ENCODE measurements around the gene ZNF132. TPM values are rescaled to one million over a fixed set of nuclear protein-coding genes. Genes with fewer than 3 reads are reported as not detected.
A peak's percentile ranks its signal among the peaks of the same experiment; 100 is the strongest.

Gene ZNF132
- total and polyA plus RNA-seq, 2 donors = 1.6 to 6.4 TPM

GRCh38 chr19:58477871-58478270, 37.9 kb upstream of the ZNF132 start:
- DNase-seq (ENCODE audit: low read depth in 6 of 9, low spot score in 9 of 9) = no peak
- Histone ChIP-seq H3K27ac (ENCODE audit: low read depth in 1 of 2, low read length in 1 of 2) (no peak overlapping the region), H3K9me3 (ENCODE audit: control insufficient read depth in 2 of 2, insufficient read depth in 1 of 2, low read length in 1 of 2) (no peaks in the 10 kb centered on the region), H3K27me3 (ENCODE audit: control insufficient read depth in 2 of 2, insufficient read depth in 1 of 2, low read length in 1 of 2) (no peaks in the 10 kb centered on the region), H3K4me3 (ENCODE audit: low read length in 2 of 2) (no peak overlapping the region), H3K36me3 (ENCODE audit: control insufficient read depth in 2 of 2, insufficient read depth in 2 of 2, low read length in 1 of 2) (peaks cover 13 to 23% of the 10 kb centered on the region in 2 donors), H3K4me1 (ENCODE audit: control insufficient read depth in 2 of 2, insufficient read depth in 2 of 2, low read length in 2 of 2) (peaks cover 17 to 35% of the 10 kb centered on the region in 2 donors)
- 100% methylated on average over 1 of the region's 1 CpG for WGBS

DNA sequence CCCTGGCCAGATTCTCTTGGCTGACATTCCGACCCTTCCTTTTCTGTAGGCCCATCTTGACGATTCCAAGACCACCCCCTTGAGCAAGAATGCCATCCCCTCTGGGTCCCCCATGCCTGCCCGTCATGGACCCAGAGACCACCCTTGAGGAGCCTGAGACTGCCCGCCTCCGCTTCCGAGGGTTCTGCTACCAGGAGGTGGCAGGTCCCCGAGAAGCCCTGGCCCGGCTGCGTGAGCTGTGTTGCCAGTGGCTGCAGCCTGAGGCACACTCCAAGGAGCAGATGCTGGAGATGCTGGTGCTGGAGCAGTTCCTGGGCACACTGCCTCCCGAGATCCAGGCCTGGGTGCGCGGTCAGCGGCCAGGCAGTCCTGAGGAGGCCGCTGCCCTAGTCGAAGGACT, 37.2 kb upstream of the ZNF132 start:
- H3K27ac ChIP-seq (ENCODE audit: low read depth in 1 of 2, low read length in 1 of 2) = peak overlapping the region; percentile 99
- H3K27me3 ChIP-seq (ENCODE audit: control insufficient read depth in 2 of 2, insufficient read depth in 1 of 2, low read length in 1 of 2) = no peaks in the 10 kb centered on the region
- peaks cover 20 to 30% of the 10 kb centered on the region in 2 donors for H3K36me3 ChIP-seq (ENCODE audit: control insufficient read depth in 2 of 2, insufficient read depth in 2 of 2, low read length in 1 of 2)
- DNase-seq (ENCODE audit: low read depth in 6 of 9, low spot score in 9 of 9) = no peak
- H3K9me3 ChIP-seq (ENCODE audit: control insufficient read depth in 2 of 2, insufficient read depth in 1 of 2, low read length in 1 of 2) = no peaks in the 10 kb centered on the region
- 93% methylated on average over 15 of the region's 15 CpGs for WGBS
- peaks cover 14 to 29% of the 10 kb centered on the region in 2 donors for H3K4me1 ChIP-seq (ENCODE audit: control insufficient read depth in 2 of 2, insufficient read depth in 2 of 2, low read length in 2 of 2)
- peak overlapping the region in 1 of 2 donors; percentile 63 for H3K4me3 ChIP-seq (ENCODE audit: low read length in 2 of 2)

DNA sequence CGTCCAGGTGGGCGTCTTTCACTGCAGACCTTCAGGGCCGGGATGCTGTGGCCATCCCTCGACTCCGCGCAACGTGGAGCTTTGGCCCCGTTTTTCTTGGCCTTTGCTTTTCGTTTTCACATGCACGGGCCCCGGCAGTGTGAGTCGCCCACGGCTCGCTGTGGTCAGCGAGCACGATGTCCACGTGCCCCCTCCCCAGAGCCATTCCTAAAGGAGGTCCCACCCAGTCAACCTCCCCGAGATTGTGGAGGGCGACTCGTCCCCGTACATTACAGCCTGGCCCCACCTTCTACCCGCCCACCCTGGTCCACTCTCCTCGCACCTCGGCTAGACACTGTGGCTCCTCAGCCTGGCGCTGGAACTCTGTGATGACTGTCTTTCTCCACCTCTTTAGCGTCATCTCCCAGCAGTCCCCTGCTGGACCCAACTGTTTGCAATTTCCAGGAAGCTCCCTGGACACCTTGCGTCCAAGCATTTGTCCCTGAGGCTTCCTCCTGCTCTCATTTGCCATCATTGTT, 36.6 kb upstream of the ZNF132 start:
- peaks cover 14 to 25% of the 10 kb centered on the region in 2 donors for H3K4me1 ChIP-seq (ENCODE audit: control insufficient read depth in 2 of 2, insufficient read depth in 2 of 2, low read length in 2 of 2)
- H3K36me3 ChIP-seq (ENCODE audit: control insufficient read depth in 2 of 2, insufficient read depth in 2 of 2, low read length in 1 of 2) = peaks cover 25 to 36% of the 10 kb centered on the region in 2 donors
- H3K9me3 ChIP-seq (ENCODE audit: control insufficient read depth in 2 of 2, insufficient read depth in 1 of 2, low read length in 1 of 2) = no peaks in the 10 kb centered on the region
- no peaks in the 10 kb centered on the region for H3K27me3 ChIP-seq (ENCODE audit: control insufficient read depth in 2 of 2, insufficient read depth in 1 of 2, low read length in 1 of 2)
- peak in 1 of 9 donors; percentile 13 for DNase-seq (ENCODE audit: low read depth in 6 of 9, low spot score in 9 of 9)
- peak overlapping the region; percentile 99 for H3K27ac ChIP-seq (ENCODE audit: low read depth in 1 of 2, low read length in 1 of 2)
- H3K4me3 ChIP-seq (ENCODE audit: low read length in 2 of 2) = peak overlapping the region; percentile 63 to 64
- 6% methylated on average over 27 of the region's 27 CpGs for WGBS

DNA sequence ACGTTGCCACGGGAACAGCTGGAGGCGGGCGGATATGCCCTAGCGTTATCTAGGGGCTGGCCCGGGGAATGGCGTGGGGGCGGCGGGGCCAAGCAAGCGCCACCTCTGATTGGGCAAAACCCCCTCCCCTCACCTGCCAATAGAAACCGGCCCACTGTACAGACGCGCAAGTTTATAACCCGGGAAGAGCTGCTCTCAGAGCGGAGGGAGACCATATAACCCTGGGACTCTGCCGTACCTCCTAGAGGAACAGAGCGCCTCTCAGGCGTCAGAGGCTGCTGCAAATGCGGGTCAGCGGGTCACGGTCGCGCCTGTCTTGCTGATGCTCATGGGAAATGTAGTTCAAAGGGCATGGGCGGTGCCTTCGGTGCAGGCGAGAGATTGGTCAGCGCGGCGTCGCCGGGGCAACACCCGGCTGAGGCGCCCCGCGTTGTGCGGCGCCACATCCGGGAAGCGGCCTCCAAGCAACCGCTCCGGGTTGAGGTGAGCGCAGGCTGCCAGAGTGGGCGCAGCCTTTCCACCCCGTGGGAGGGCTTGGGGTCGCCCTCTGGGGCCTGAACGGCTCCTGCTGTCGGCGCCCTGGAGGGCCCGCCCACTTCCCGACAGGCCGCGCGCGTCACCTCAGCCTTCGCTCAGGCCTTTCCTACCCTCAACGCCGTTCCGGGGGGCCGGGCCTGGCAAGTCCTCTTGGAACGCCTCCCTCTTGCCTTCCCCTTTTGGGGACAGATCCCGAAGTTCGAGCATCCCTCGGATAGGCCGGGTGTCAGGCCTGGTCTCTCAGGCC, 36.0 kb upstream of the ZNF132 start, which contains the start of gene ZNF446:
ZNF446 (plus strand) TSS at position 639 of the 784 bp plus-strand sequence. CDS start 867 bp downstream, outside the sequence.
- Histone ChIP-seq H3K27me3 (ENCODE audit: control insufficient read depth in 2 of 2, insufficient read depth in 1 of 2, low read length in 1 of 2) (no peaks in the 10 kb centered on the region), H3K9me3 (ENCODE audit: control insufficient read depth in 2 of 2, insufficient read depth in 1 of 2, low read length in 1 of 2) (no peaks in the 10 kb centered on the region), H3K27ac (ENCODE audit: low read depth in 1 of 2, low read length in 1 of 2) (peak within 1 kb of the TSS; percentile 99), H3K36me3 (ENCODE audit: control insufficient read depth in 2 of 2, insufficient read depth in 2 of 2, low read length in 1 of 2) (peaks cover 23 to 35% of the 10 kb centered on the region in 2 donors), H3K4me3 (ENCODE audit: low read length in 2 of 2) (peak within 1 kb of the TSS; percentile 63 to 64), H3K4me1 (ENCODE audit: control insufficient read depth in 2 of 2, insufficient read depth in 2 of 2, low read length in 2 of 2) (peaks cover 14 to 20% of the 10 kb centered on the region in 2 donors)
- WGBS = under 1% methylated on average over 64 of the region's 64 CpGs
- DNase-seq (ENCODE audit: low read depth in 6 of 9, low spot score in 9 of 9) = peak; percentile 98 to 99 (median 99)

- 30% methylated on average over 27 of the region's 27 CpGs for WGBS
- Histone ChIP-seq H3K36me3 (ENCODE audit: control insufficient read depth in 2 of 2, insufficient read depth in 2 of 2, low read length in 1 of 2) (peaks cover 26 to 35% of the 10 kb centered on the region in 2 donors), H3K9me3 (ENCODE audit: control insufficient read depth in 2 of 2, insufficient read depth in 1 of 2, low read length in 1 of 2) (no peaks in the 10 kb centered on the region), H3K4me3 (ENCODE audit: low read length in 2 of 2) (peak overlapping the region; percentile 63 to 64), H3K27me3 (ENCODE audit: control insufficient read depth in 2 of 2, insufficient read depth in 1 of 2, low read length in 1 of 2) (no peaks in the 10 kb centered on the region), H3K4me1 (ENCODE audit: control insufficient read depth in 2 of 2, insufficient read depth in 2 of 2, low read length in 2 of 2) (peaks cover 14 to 20% of the 10 kb centered on the region in 2 donors), H3K27ac (ENCODE audit: low read depth in 1 of 2, low read length in 1 of 2) (peak overlapping the region; percentile 99)
- DNase-seq (ENCODE audit: low read depth in 6 of 9, low spot score in 9 of 9) = no peak
These were observed 35.2 kb upstream of the ZNF132 start for GRCh38 chr19:58474997-58475713.

DNA sequence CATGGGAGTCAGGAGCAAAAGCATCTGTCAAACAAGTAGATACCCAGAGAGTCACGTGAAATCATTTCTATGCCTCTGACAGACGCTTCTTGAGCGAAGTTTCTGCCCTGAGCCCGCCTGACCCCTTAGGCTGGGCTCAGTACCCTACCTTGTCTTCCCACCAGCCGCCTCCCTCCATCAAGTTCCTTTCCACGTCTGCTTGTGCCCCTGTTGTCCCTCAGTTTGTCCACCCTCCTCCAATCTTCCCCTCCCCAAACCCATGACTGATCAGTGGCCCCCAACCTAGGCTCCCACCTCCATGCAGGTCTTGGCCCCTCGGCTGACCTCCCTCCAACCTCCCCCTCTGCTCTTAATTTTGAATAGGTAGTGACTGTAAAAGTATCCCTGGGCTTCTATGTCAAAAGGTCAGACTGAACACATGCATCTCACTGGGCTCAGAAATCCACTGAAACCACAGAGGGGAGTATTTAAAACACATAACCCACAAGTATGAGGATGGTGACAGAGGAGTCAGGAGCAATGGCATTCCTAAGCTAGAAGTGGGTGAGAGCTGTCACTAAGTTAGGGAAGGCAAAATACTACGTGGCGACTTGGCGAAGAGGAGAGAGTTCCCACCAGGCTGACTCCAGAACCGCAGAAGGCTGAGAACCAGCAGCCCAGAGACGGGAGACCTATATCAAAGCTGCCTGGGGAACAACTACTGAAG, 34.5 kb upstream of the ZNF132 start:
- Histone ChIP-seq H3K27ac (ENCODE audit: low read depth in 1 of 2, low read length in 1 of 2) (no peak overlapping the region), H3K9me3 (ENCODE audit: control insufficient read depth in 2 of 2, insufficient read depth in 1 of 2, low read length in 1 of 2) (no peaks in the 10 kb centered on the region), H3K4me3 (ENCODE audit: low read length in 2 of 2) (no peak overlapping the region), H3K27me3 (ENCODE audit: control insufficient read depth in 2 of 2, insufficient read depth in 1 of 2, low read length in 1 of 2) (no peaks in the 10 kb centered on the region), H3K4me1 (ENCODE audit: control insufficient read depth in 2 of 2, insufficient read depth in 2 of 2, low read length in 2 of 2) (peaks cover 14 to 20% of the 10 kb centered on the region in 2 donors), H3K36me3 (ENCODE audit: control insufficient read depth in 2 of 2, insufficient read depth in 2 of 2, low read length in 1 of 2) (peaks cover 27 to 41% of the 10 kb centered on the region in 2 donors)
- no peak for DNase-seq (ENCODE audit: low read depth in 6 of 9, low spot score in 9 of 9)
- WGBS = 96% methylated on average over 12 of the region's 12 CpGs

- DNase-seq (ENCODE audit: low read depth in 6 of 9, low spot score in 9 of 9) = no peak
- Histone ChIP-seq H3K9me3 (ENCODE audit: control insufficient read depth in 2 of 2, insufficient read depth in 1 of 2, low read length in 1 of 2) (no peaks in the 10 kb centered on the region), H3K4me1 (ENCODE audit: control insufficient read depth in 2 of 2, insufficient read depth in 2 of 2, low read length in 2 of 2) (peaks cover 14 to 20% of the 10 kb centered on the region in 2 donors), H3K4me3 (ENCODE audit: low read length in 2 of 2) (no peak overlapping the region), H3K27ac (ENCODE audit: low read depth in 1 of 2, low read length in 1 of 2) (no peak overlapping the region), H3K36me3 (ENCODE audit: control insufficient read depth in 2 of 2, insufficient read depth in 2 of 2, low read length in 1 of 2) (peaks cover 30 to 42% of the 10 kb centered on the region in 2 donors), H3K27me3 (ENCODE audit: control insufficient read depth in 2 of 2, insufficient read depth in 1 of 2, low read length in 1 of 2) (no peaks in the 10 kb centered on the region)
These were observed 33.8 kb upstream of the ZNF132 start for GRCh38 chr19:58473775-58474174.

- Histone ChIP-seq H3K9me3 (ENCODE audit: control insufficient read depth in 2 of 2, insufficient read depth in 1 of 2, low read length in 1 of 2) (no peaks in the 10 kb centered on the region), H3K4me3 (ENCODE audit: low read length in 2 of 2) (no peak overlapping the region), H3K36me3 (ENCODE audit: control insufficient read depth in 2 of 2, insufficient read depth in 2 of 2, low read length in 1 of 2) (peaks cover 30 to 42% of the 10 kb centered on the region in 2 donors), H3K27me3 (ENCODE audit: control insufficient read depth in 2 of 2, insufficient read depth in 1 of 2, low read length in 1 of 2) (no peaks in the 10 kb centered on the region), H3K4me1 (ENCODE audit: control insufficient read depth in 2 of 2, insufficient read depth in 2 of 2, low read length in 2 of 2) (peaks cover 9 to 23% of the 10 kb centered on the region in 2 donors), H3K27ac (ENCODE audit: low read depth in 1 of 2, low read length in 1 of 2) (no peak overlapping the region)
- WGBS = 97% methylated on average over 39 of the region's 39 CpGs
- DNase-seq (ENCODE audit: low read depth in 6 of 9, low spot score in 9 of 9) = no peak
These were observed 31.8 kb upstream of the ZNF132 start for GRCh38 chr19:58471736-58472135.

Measured in thymus (tissue), 11 donors.